ENCODE data around the gene RPTN.

RPTN gene

DNA sequence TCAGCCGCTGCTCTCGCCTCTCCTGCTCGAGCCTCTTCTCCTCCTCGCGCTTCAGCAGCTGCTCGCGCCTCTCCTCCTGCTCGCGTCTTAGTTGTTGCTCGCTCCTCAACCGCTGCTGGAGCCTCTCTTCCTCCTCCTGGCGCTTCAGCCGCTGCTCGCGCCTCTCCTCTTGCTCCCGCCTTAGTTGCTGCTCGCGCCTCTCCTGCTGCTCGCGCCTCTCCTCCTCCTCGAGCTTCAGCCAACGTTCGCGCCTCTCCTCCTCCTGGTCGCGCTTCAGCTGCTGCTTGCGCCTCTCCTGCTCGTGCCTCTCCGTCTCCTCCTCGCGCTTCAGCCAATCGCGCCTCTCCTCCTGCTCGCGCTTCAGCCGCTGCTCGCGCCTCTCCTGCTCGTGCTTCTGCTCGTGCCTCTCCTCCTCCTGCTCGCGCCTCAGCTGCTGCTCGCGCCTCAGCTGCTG is 47.5 kb downstream of the RPTN start:
- Mint-ChIP-seq H3K36me3 (ENCODE audit: low read depth) (no peaks in the 10 kb centered on the region), H3K27ac (no peak overlapping the region), H3K27me3 (ENCODE audit: low read depth) (peaks cover 14% of the 10 kb centered on the region), H3K9me3 (peaks cover 7% of the 10 kb centered on the region), H3K4me3 (no peak overlapping the region), H3K4me1 (no peaks in the 10 kb centered on the region)
- TF ChIP-seq, protein P1, sequence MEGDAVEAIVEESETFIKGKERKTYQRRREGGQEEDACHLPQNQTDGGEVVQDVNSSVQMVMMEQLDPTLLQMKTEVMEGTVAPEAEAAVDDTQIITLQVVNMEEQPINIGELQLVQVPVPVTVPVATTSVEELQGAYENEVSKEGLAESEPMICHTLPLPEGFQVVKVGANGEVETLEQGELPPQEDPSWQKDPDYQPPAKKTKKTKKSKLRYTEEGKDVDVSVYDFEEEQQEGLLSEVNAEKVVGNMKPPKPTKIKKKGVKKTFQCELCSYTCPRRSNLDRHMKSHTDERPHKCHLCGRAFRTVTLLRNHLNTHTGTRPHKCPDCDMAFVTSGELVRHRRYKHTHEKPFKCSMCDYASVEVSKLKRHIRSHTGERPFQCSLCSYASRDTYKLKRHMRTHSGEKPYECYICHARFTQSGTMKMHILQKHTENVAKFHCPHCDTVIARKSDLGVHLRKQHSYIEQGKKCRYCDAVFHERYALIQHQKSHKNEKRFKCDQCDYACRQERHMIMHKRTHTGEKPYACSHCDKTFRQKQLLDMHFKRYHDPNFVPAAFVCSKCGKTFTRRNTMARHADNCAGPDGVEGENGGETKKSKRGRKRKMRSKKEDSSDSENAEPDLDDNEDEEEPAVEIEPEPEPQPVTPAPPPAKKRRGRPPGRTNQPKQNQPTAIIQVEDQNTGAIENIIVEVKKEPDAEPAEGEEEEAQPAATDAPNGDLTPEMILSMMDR (IDR thresholded peaks at IDR 0.05; ENCODE audit: unreplicated experiment in 3 of 3) = no peak

DNA sequence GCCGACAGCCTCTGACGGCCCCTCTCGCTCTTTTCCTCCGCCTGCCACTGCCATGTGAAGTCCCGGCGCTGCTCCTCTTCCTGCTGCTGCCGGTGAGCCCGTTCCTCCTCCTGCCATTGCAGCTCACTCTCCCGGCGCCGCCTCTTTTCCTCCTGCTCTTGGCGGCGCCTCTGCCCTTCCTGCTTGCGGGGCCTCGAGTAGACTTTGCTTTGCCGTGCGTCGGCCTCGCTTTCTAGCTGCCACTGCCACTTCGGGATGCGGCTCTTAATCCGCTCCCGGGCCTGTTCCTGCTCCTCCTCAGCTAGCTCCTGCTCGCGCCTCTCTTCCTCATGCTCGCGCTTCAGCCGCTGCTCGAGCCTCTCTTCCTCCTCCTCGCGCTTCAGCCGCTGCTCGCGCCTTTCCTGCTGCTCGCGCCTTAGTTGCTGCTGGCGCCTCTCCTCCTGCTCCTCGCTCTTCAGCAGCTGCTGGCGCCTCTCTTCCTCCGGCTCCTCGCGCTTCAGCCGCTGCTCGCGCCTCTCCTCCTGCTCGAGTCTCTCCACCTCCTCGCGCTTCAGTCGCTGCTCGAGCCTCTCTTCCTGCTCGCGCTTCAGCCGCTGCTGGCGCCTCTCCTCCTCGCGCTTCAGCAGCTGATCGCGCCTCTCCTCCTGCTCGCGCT is 48.0 kb downstream of the RPTN start:
- no peak overlapping the region for H3K4me3 Mint-ChIP-seq
- peaks cover 7% of the 10 kb centered on the region for H3K9me3 Mint-ChIP-seq
- no peak overlapping the region for H3K27ac Mint-ChIP-seq
- H3K27me3 Mint-ChIP-seq (ENCODE audit: low read depth) = peaks cover 18% of the 10 kb centered on the region
- no peaks in the 10 kb centered on the region for H3K4me1 Mint-ChIP-seq
- TF ChIP-seq, protein P1 (IDR thresholded peaks at IDR 0.05; ENCODE audit: unreplicated experiment in 3 of 3) = no peak
- H3K36me3 Mint-ChIP-seq (ENCODE audit: low read depth) = no peaks in the 10 kb centered on the region

DNA sequence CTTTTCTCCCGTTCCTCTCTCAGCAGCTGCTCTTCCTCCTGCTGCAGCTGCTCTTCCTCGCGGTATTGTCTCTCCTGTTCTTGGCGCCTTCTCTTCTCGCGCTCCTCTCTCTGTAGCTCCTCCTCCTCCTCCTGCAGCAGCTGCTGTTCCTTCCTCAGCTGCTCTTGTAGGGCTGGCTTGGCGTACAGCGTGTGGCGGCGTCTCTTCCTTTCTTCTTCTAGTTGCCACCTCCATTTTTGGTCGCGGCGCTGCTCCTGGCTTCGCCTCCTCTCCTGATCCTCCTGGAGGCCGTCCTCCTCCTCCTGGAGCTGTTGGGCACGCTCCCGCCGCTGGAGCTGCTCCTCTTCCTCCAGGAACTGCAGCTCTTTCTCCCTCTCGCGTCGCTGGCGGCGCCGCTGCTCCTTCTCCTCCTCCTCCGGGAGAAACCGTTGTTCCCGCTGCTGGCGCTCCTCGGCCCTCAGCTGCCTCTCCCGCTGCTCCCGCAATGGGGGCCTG is 48.6 kb downstream of the RPTN start:
- H3K27ac Mint-ChIP-seq = no peak overlapping the region
- TF ChIP-seq, protein P1 (IDR thresholded peaks at IDR 0.05; ENCODE audit: unreplicated experiment in 3 of 3) = no peak
- peaks cover 18% of the 10 kb centered on the region for H3K27me3 Mint-ChIP-seq (ENCODE audit: low read depth)
- H3K36me3 Mint-ChIP-seq (ENCODE audit: low read depth) = no peaks in the 10 kb centered on the region
- H3K4me1 Mint-ChIP-seq = no peaks in the 10 kb centered on the region
- no peak overlapping the region for H3K4me3 Mint-ChIP-seq
- peaks cover 7% of the 10 kb centered on the region for H3K9me3 Mint-ChIP-seq

DNA sequence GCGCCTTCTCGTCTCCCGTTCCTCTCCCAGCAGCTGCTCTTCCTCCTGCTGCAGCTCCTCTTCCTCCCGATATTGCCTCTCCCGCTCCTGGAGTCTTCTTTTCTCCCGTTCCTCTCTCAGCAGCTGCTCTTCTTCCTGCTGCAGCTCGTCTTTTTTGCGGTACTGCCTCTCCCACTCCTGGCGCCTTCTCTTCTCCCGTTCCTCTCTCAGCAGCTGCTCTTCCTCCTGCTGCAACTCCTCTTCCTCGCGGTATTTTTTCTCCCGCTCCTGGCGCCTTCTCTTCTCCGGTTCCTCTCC is 49.1 kb downstream of the RPTN start:
- Mint-ChIP-seq H3K27me3 (ENCODE audit: low read depth) (peaks cover 21% of the 10 kb centered on the region), H3K27ac (no peak overlapping the region), H3K36me3 (ENCODE audit: low read depth) (no peaks in the 10 kb centered on the region), H3K9me3 (peaks cover 7% of the 10 kb centered on the region), H3K4me1 (no peaks in the 10 kb centered on the region), H3K4me3 (no peak overlapping the region)
- TF ChIP-seq, protein P1 (IDR thresholded peaks at IDR 0.05; ENCODE audit: unreplicated experiment in 3 of 3) = no peak

DNA sequence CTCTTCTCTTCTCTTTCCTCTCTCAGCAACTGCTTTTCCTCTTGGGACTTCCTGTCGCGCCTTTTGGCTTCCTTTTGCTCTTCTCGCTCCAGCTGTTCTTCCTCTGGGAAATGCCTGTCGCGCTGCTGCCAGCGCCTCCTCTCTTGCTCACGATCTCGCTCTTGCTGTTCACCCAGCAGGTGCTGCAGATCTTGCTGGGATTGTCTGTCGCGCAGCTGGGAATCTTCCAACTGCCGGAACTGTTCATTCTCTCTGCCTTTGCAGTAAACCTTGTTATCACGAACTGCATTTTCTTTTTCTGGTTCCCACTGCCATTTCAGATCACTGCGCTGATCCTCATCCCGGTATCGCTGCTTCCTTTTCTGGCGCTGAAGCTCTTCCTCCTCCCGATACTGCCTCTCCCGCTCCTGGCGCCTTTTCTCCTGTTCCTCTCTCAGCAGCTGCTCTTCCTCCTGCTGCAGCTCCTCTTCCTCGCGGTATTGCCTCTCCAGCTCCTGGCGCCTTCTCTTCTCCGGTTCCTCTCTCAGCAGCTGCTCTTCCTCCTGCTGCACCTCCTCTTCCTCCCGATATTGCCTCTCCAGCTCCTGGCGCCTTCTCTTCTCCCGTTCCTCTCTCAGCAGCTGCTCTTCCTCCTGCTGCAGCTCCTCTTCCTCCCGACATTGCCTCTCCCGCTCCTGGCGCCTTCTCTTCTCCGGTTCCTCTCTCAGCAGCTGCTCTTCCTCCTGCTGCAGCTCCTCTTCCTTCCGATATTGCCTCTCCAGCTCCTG is 49.6 kb downstream of the RPTN start:
- TF ChIP-seq, protein P1 (IDR thresholded peaks at IDR 0.05; ENCODE audit: unreplicated experiment in 3 of 3) = no peak
- H3K4me1 Mint-ChIP-seq = no peaks in the 10 kb centered on the region
- peaks cover 17% of the 10 kb centered on the region for H3K27me3 Mint-ChIP-seq (ENCODE audit: low read depth)
- H3K27ac Mint-ChIP-seq = no peak overlapping the region
- H3K9me3 Mint-ChIP-seq = peaks cover 7% of the 10 kb centered on the region
- H3K36me3 Mint-ChIP-seq (ENCODE audit: low read depth) = no peaks in the 10 kb centered on the region
- H3K4me3 Mint-ChIP-seq = no peak overlapping the region

DNA sequence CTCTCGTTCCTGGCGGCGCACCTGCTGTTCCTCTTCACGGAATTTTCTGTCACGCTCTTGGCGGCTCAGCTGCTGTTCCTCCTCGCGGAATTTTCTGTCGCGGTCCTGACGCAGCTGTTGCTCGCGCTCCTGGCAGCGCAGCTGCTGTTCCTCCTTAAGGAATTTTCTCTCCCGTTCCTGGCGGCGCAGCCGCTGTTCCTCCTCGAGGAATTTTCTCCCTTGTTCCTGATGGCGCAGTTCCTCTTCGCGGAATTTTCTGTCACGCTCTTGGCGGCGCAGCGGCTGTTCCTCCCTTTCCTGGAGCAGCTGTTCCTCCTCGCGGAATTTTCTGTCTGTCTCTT is 50.2 kb downstream of the RPTN start:
- peaks cover 6% of the 10 kb centered on the region for H3K9me3 Mint-ChIP-seq
- TF ChIP-seq, protein P1 (IDR thresholded peaks at IDR 0.05; ENCODE audit: unreplicated experiment in 3 of 3) = no peak
- H3K36me3 Mint-ChIP-seq (ENCODE audit: low read depth) = no peaks in the 10 kb centered on the region
- H3K27me3 Mint-ChIP-seq (ENCODE audit: low read depth) = peaks cover 12% of the 10 kb centered on the region
- no peak overlapping the region for H3K27ac Mint-ChIP-seq
- no peak overlapping the region for H3K4me3 Mint-ChIP-seq
- no peaks in the 10 kb centered on the region for H3K4me1 Mint-ChIP-seq
